NCI-H446 (cell line): ENCODE measurements around the gene CCL27.

Experiments used
- DNase-seq, 2 experiments: peaks; one replicate each; lab custom pipeline; 2025; lab: John Stamatoyannopoulos, UW

CCL27 gene, protein sequence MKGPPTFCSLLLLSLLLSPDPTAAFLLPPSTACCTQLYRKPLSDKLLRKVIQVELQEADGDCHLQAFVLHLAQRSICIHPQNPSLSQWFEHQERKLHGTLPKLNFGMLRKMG

DNA sequence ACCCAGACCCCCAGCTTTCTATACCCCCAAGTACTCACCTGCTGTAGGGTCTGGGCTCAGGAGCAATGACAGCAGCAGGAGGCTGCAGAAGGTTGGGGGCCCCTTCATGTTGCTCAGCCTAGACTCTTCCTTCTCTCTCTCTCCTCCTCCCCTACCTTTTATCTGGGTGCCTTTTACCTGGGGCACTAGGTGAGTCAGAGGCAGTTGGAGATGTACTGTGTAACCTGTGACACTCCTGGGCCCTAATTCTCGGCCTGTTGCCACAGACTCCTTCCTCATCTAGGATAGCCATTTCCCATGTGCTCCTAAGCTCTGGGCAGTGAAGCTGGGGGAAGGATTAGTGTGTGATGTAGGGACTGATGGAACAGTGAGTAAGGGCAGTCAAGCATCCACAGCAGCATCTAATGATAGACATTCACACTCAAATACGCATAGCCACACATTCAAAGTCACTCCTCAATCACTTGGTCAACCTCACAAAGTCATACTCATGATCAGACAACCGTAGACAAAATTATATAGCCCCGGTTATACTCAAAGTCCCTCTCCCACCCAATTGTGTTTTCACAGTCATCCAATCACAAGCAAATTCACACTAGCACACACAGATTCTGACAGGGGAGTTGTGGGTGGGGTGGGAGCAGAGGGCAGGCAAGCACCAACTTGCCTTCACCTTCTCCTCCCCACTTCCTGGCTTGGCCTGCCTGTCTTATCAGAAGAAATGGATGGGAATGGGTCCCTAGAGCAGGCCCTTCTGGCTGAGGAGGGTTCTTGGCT lies at the start of gene CCL27:
CCL27 (minus strand) TSS at position 132 of the 777 bp plus-strand sequence; CDS start at position 108, 24 bp downstream.
- no peak for DNase-seq

DNA sequence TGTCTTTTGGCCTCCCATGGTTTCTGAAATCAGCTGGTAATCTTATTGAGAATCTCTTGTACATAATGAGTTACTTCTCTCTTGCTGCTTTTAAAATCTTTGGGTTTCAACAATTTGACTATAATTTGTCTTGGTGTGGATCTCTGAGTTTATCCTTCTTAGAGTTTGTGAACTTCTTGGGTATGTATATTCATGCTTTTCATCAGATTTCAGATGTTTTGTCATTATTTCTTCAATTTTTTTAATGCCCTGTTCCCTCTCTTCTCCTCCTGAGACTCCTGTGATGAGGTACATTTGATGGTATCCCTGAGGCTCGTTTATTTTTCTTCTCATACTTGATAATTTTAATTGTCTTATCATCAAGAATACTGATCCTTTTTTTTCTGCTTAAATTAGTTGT lies 49.7 kb upstream of the CCL27 start:
- DNase-seq, result no peak

DNA sequence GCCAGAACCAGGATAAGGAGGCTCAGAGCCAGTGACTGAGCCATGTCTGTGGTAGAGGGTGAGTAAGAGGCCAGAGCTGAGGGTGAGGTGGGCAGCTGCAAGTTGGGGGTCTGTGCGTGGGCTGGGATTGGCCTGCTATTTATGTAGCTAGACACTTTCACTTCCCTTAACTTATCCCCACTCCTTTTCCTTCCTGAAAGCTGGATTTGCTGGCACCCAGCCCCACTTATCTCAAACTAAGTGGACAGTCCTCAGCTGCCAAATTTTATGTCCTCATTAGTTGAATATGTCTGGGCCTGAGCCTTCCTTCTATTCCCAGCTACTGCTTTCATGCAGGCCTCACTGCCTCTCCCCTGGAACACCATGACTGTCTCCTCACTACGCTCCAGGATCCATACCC lies 47.6 kb upstream of the CCL27 start, which contains the start of gene CCL21:
CCL21 (minus strand) TSS at position 114 of the 400 bp plus-strand sequence; CDS start at position 44, 70 bp downstream.
- no peak for DNase-seq

DNA sequence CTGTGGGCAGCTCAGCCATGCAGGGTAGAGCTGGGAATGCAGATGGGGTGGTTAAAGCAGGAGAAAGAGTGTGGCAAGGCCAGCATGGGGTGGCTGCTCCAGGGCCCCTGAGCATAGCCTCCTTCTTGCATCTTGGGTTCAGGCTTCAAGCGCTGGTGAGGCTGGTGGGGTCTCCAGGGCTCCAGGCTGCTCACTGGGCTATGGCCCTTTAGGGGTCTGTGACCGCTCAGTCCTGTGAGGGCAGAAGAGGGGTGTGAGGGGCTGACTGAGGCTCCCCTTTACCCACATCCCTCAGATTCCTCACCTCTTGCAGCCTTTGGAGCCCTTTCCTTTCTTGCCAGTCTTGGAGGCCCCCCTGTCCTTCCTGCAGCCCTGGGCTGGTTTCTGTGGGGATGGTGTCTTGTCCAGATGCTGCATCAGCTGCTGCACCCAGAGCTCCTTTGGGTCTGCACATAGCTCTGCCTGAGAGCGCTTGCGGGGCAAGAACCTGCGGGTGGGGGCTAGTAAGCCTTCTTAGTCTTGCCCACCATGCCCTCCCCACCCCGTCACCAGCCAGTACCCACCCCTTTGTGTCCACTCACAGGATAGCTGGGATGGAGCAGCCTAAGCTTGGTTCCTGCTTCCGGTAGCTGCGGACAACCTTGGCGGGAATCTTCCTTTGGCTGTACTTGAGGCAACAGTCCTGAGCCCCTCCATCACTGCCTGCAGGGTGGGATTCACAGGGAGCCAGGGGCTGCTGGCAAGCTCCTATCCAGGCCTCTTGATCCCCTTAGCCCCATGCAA lies 46.9 kb upstream of the CCL27 start:
- DNase-seq, result no peak

DNA sequence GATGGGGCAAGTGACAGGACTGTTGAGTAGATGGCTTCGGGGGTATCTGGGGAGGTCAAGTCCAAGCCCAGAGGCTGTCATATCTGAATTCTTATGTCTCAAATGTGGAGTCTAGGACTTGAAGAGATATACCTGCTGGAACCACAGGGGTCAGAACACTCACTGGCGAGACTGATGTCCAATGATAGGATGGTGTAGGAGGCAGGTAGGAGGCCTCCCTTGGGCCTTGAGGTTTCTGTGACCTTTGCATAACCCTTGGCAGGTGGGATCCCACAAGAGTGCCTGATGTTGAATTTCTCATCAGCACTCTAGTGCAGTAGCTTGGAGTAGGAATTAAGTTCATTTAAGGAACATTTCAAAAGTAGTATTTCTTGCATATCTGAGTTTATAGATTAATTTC lies 44.7 kb upstream of the CCL27 start:
- DNase-seq, result no peak

DNA sequence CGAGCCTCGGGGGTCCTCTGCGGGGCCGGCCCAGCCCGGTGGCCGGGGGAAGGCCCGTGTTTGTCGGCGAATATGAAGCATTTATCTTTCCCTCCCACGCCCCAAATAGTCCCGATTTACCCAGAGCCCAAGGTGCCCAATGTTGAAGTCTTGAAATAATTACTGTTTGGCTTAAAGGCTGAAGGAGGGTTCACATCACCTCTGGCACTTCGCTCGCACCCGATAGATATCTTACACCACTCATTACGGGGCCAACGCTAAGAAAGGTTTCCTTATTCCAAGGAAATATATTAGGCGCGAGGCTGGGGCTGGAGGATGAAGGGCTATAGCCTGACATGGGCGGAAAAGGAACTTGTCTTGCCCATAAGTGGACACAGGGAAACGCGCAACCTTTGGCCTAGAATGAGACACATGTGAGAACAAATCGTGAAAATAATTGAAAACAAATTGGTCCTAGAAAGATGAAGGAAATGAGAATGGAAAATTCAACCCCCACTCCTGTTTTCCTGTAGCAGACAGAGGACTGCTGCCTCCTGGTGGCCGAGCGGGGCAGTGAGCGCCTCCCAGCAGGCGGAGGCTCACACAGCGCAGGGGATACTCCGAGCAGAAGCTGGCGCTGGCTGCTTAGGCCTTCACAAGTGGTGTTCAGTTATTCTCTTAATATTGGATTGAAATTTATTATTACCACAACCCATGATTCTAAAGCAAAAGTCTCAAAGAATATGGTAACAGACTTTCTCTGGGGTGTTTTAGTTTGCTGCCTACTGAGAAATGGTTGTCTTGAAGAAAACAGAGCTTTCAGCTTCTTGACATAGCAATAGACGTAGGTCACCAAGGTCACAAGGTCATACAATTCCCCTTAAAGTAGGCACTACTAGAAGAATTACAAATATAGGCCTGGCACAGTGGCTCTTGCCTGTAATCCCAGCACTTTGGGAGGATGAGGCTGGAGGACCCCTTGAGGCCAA lies 39.6 kb upstream of the CCL27 start:
- peak; percentile 66 to 78 for DNase-seq

DNA sequence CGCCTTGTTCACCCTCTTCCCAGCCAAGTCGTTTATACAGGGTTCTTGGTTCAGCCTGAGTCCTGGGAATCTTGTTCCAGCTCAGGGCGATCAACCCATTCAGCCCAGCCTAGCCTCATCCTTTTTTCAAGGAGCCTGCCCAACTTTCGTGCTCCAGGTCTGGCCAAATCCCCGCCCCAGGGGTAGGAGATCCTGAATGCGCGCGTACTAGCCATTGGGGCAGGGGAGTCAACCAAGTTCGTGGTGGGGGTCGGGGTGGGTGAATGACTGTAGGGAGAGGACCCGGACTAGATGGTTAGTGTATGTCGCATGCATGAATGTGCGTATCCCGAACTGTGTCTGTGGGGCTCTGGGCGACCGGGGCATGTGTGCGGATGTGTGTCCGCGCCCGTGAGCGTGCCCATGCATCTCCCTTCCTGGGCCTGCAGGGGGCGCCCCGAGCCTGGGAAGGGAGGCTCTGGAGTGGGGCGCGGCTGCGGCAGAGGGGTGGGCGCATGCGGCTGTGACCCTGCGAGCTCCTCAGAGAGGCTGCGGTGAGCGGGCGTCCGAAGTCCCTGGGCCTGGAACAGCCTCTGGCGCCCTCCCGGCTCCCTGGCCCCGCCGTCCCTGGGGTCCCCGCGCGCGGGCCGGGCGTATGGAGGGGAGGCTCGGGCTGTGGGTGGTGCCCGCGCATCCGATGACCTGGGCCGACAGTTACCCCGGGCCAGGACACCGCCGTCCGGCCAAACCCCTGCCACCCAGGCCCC lies 38.7 kb upstream of the CCL27 start:
- peak; percentile 54 to 74 for DNase-seq

DNA sequence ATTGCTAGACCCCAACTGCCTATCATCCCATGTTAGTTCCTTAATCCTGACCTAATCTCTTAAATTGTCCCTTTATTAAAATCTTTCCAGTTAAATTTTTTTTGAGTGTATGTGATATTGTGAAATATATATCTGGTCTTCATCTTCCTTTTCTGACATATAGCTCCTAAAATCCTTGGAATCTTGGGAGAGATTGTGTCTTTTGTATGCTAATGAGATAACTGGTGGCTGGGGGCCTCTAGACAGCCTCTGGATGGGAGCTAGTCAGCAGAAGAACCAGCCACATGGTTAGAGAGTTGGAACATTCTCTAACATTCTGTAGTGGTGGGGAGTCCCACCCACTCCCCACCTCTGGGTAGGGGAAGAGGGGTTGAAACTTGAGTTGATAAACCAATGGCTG lies 32.4 kb upstream of the CCL27 start:
- no peak for DNase-seq

DNA sequence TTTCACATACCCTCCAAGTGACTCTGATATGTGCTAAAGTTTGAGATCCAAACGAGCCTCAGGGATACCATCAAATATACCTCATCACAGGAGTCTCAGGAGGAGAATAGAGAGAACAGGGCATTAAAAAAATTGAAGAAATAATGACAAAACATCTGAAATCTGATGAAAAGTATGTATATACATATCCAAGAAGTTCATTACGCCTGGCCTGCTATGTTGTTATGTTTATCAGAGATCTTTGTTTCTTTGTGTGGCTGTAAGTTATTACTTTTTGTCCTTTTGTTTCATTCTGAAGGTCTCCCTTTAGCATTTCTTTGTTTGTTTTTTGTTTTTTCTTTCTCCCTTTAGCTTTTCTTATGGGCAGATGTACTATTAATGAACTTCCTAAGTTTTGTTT lies 31.1 kb upstream of the CCL27 start:
- DNase-seq, result no peak

DNA sequence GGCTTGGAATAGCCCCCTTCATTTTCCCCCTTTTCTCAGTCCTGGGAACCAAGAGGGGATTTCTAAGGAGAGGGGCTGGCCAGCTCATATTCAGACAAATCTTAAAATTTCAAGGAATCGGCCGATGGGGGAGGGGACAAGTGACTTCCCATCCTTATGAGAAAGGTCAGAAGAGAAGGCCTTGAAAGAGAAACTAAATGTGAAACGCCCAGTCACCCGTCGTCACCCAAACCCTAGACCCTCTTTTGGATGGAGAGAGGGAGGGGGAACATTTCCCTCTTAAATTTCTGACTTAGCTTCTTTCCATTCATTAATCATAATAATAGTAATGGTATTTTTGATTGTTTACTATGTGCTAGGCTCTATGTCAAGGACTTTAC lies 29.5 kb upstream of the CCL27 start:
- DNase-seq, result no peak

DNA sequence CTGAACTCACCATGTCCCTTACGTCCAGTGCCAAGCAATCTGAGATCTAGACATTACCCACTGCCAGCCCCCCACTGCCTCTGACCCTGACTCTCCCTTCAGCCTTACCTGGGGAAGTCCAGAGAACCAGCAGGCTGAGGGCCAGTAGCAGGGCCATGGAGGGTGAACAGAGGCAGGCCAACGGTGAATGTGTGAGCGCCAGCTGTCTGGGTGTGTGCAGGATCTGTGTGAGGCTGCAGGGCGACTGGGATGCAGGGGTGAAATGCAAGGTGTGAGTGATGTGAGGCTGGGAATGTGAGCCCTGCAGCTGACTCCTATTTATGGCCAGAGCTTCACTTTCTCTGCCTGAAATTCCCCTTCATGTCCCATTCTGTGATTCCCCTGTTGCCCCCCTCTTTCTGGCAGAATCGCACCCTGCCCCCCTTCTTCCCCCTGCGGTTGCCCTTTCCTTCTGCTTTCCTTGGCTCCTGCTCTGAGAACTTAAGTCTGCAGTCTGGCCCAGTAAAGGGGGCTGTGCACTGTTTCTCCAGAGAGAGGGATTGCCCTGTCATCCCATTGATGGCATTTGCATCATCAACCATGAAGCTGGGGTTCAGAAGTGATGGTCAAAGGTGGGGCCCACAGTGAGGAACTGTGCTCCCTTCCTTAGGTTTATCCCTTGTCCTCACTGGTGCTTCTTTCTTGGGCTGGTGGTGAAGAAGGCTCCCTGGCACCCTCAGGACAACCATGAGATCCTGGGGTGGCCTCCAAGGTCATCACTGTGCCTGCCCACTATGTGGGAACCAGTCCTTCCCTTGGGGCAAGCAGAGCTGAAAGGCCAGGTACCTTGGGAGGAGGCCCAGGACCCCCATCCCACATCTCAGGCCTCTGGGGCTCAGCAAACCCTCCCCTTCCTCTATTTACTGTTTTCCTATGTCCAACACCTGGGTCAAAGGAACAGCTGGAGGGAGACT lies 28.8 kb upstream of the CCL27 start, which contains the start of gene CCL19:
CCL19 (minus strand) TSS at position 294 of the 953 bp plus-strand sequence; CDS start at position 157, 137 bp downstream.
- no peak for DNase-seq

DNA sequence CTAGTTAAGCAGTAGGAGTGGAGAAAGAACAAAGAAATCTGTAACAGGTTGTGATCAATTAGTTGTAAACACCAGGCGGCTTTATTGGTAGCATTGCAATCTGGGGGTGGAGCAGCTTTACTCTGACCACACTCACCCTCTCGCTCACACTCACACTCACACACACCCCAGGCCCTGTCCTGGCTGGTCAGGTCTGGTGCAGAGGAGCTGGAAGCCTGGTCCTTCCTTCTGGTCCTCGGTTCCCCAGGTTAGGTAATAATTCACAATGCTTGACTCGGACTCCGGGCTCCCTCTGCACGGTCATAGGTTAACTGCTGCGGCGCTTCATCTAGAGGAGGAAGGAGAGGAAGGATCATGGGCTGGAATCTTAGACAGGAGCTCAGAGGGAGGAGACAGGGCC lies 27.1 kb upstream of the CCL27 start:
- no peak for DNase-seq

DNA sequence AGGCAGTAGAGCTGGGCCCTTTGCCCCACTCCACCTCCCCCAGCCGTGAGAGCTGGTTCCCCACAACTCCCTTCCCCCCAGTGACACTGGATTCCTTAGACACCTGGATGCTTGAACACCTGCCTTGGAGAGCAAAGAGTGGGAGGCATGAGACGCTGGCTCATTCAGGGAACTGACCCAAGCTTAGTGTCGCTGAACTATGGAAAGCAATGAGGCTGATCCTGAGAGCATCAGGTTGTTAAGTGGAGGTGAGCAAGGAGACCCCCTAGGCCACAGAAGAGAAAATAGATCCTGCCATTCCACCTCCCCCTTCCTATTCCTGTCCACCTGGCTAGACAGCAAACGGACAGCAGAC lies 26.6 kb upstream of the CCL27 start:
- DNase-seq, result no peak

DNA sequence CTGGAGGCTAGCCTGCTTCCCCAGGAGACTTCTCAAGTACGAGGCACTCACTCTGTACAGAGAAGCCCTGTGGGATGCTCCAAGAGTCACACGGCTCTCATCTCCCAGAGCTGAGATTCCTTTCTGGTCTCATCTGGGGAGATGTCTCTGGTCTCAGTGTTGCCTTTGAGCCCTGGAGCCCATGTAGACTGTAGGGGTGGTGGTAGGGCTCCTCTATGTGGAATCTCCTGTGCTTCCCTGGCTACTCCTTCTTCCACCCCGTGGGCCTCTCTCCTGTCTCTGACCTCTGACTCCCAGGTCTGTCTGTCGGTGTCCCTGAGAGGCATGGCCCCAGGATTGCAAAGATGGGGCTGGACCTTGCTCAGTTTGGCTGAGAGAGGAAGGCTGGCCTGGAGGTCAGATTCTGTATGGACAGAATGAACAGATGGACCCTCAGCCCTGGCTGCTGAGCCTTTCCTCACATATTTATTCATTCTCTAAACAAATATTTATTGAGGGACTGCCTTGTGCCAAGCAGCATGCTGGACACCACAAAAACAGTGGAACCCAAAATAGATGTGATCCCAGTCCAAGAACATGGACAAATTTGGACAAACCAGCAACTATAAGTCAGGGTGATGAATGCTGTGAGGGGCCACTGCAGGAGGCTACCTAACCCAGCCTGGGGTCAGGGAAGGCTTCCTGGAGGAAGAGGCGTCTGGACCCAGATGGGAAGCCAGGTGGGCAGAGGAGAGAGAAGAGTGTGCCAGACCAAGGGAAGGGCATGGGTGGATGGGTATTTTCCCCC lies 26.1 kb upstream of the CCL27 start:
- no peak for DNase-seq

DNA sequence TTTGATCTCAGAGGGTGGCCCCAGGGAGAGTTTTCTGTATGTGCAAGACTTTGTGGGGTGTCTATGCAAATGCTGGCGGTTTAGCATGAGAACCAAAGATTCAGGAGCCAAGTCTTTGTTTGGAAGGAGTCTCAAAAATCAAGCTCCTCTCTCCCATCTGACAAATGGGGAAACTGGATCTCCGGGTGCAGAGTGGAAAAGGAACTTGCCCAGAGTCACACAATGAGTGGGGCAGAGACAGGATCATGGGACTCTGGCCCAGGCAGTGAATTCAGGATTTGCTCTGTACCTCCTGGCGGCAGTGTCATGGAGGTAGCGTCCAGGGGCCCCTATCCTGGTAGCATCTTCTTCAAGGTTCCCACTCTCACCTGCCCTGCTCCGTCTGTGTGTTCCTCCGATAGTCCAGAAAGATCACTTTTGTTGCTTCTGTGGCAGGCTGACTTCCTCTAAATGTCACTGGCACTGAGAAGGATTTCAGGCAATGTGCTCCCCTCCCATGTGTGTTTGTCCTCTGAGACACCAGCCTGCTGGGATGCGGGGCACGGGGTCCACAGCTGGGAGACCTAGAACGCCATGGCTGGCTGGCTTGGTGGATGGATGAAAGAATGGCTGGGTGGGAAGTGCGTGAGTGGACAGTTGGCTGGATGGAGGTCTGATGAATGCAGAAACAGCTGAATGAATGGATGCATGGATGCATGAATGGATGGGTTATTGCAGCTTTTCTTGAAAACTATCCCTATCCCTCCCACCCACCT lies 25.0 kb upstream of the CCL27 start:
- DNase-seq, result no peak

DNA sequence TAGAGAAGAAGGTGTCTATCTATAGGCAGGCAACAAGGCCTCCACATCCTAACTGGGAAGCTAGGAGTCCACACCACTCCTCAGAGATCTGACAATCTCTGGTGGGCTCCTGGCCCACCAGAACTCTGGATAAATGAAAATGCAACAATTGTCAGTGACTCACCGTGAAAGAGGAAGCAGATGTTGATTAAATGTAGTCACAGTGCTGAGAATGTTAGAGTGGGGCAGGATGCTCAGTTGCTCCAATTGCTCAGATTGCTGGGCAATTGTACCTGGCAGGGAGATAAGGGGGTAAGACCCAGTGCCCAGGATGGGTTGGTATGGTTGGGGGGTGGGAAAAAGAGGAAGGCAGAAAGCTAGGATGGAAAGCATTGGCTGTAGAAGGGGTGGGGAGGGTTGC lies 24.3 kb upstream of the CCL27 start:
- DNase-seq, result no peak

DNA sequence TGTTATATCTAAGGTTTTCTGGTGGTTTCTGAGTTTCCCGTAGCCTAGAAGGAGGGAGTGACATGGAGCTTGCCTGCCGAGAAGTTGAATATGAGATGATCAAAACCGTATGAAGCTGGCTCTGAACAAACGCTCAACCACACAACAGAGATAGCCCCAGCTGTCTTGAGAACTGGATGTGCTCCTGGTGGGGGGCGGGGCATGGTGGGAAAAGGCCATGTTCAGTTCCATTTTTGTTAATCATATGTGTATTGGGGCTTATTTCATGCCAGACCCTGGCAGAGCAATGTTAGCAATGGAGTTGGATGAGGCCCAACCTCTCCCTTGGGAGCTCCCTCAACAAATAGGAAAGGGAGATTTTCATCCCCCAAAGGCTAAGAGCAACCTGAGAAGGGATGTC lies 23.8 kb upstream of the CCL27 start:
- DNase-seq, result peak in 1 of 2 experiments; percentile 18

DNA sequence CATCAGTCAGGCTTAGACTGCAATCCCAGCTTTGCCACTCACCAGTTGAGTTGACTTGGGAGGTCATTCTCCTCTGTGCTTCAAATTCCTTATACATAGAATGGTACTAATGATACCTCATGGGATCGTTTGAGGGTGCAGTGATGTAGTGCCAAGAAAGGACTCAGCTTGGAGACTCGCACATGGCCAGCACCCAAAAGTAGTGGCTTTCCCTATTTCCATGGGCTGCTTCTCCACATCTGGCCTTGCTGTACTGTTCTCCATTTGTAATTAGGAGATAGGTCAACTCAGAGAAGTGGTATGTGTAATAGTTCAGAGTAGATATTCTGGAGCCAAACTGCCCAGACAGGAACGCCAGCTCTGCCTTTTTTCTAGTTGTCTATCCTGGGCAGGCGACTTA lies 23.1 kb upstream of the CCL27 start:
- DNase-seq, result no peak
